Endothelial cell of umbilical vein (primary cell): ENCODE data around the gene NKD1. TPM values are rescaled to one million over a fixed set of nuclear protein-coding genes. Genes with fewer than 3 reads are reported as not detected.

Experiments
- BruUV-seq: library from RNA; stranded (reverse); fragments of 400-500 nt; replicated peaks from 2 replicates; lab custom pipeline; 2021; lab: Mats Ljungman, UMichigan
- CTCF ChIA-PET: fragments of 300-600, 350-600 bp; sonication (Branson Sonifier 250); formaldehyde crosslinking; loops from one replicate; lab custom pipeline; 2021; ENCODE audit warnings: antibody characterized with exemption, inconsistent platforms; lab: Charles Lee
- POLR2A ChIA-PET: fragments of 300-600, 350-600 bp; sonication (Branson Sonifier 250); formaldehyde crosslinking; loops from one replicate; lab custom pipeline; 2021; ENCODE audit warnings: antibody characterized with exemption, inconsistent platforms; lab: Charles Lee
- DNase-seq: peaks from one replicate; pipeline ENCODE4 v3.0.0-alpha.2; 2011; ENCODE audit warnings: low read depth, low spot score
- FAIRE-seq: peaks from 2 replicates; lab custom pipeline; 2011; peaks lifted over from hg19 to GRCh38; lab: Jason Lieb, UNC
- H2AFZ ChIP-seq: 2 replicates; pipeline ENCODE4 v1.6.0; 2012; ENCODE audit warnings: low read depth, low read length, control low read depth, inconsistent platforms
- H3K27ac ChIP-seq: 2 replicates; pipeline ENCODE4 v1.5.1; 2011; ENCODE audit warnings: low read depth, mild to moderate bottlenecking, control low read depth, low read length, moderate library complexity; ENCODE audit not compliant: insufficient read depth
- H3K27me3 ChIP-seq, 2 experiments: 2 replicates each; pipeline versions ENCODE4 v1.6.0 to v1.6.1; 2011; ENCODE audit warnings: low read length in 2 of 2, mixed read lengths in 1 of 2; ENCODE audit not compliant: control insufficient read depth in 2 of 2, insufficient read depth in 2 of 2
- H3K36me3 ChIP-seq, 2 experiments: 2 replicates in 1 of 2; 3 replicates in 1 of 2; pipeline ENCODE4 v1.5.1; 2011; ENCODE audit warnings: low read length in 2 of 2, mild to moderate bottlenecking in 1 of 2, moderate library complexity in 1 of 2; ENCODE audit not compliant: control insufficient read depth in 2 of 2, insufficient read depth in 2 of 2; ENCODE audit errors: extremely low read depth in 1 of 2
- H3K4me1 ChIP-seq: 3 replicates; pipeline ENCODE4 v1.5.1; 2011; ENCODE audit warnings: mild to moderate bottlenecking, low read length; ENCODE audit not compliant: control insufficient read depth, insufficient read depth; ENCODE audit errors: extremely low read depth
- H3K4me2 ChIP-seq: 2 replicates; pipeline ENCODE4 v1.6.1; 2011; ENCODE audit warnings: low read length, control low read depth, mixed read lengths; ENCODE audit not compliant: insufficient read depth
- H3K4me3 ChIP-seq, 3 experiments: fragments of 200-600 bp in 1 of 3; sonication (generic), shearing (Covaris generic) in 1 of 3; replicated peaks in 1 of 3; 2 replicates each; pipeline ENCODE4 v1.5.1; 2011 to 2016; ENCODE audit warnings: control low read depth in 3 of 3, low read length in 3 of 3, mild to moderate bottlenecking in 2 of 3, inconsistent platforms in 1 of 3, low read depth in 1 of 3, moderate library complexity in 1 of 3; ENCODE audit not compliant: insufficient read depth in 1 of 3
- H3K79me2 ChIP-seq: 2 replicates; pipeline ENCODE4 v1.6.0; 2012; ENCODE audit warnings: low read length, inconsistent platforms; ENCODE audit not compliant: control insufficient read depth, insufficient read depth
- H3K9ac ChIP-seq: replicated peaks from 2 replicates; pipeline ENCODE3; 2011; ENCODE audit warnings: low read length, control low read depth; ENCODE audit not compliant: insufficient read depth; ENCODE audit errors: extremely low read depth
- H3K9me1 ChIP-seq: replicated peaks from 3 replicates; pipeline ENCODE4 v1.6.0; 2011; ENCODE audit warnings: mild to moderate bottlenecking, low read length; ENCODE audit not compliant: control insufficient read depth, insufficient read depth; ENCODE audit errors: extremely low read depth
- H3K9me3 ChIP-seq: replicated peaks from 2 replicates; pipeline ENCODE4 v1.5.1; 2012; ENCODE audit warnings: low read length, inconsistent platforms; ENCODE audit not compliant: control insufficient read depth, insufficient read depth
- H4K20me1 ChIP-seq: replicated peaks from 2 replicates; pipeline ENCODE3; 2011; ENCODE audit warnings: mild to moderate bottlenecking, low read length; ENCODE audit not compliant: control insufficient read depth, insufficient read depth; ENCODE audit errors: extremely low read depth
- EZH2 ChIP-seq: IDR thresholded peaks from 2 replicates; pipeline ENCODE4 v1.6.1; 2012; ENCODE audit warnings: borderline replicate concordance, low read depth, mild to moderate bottlenecking, moderate library complexity, low read length, inconsistent platforms; ENCODE audit not compliant: severe bottlenecking
- FOS ChIP-seq: IDR thresholded peaks from 2 replicates; pipeline ENCODE4 v1.6.1; 2011; ENCODE audit warnings: mild to moderate bottlenecking, low read length, moderate library complexity, borderline replicate concordance; ENCODE audit not compliant: insufficient read depth
- GATA2 ChIP-seq: IDR thresholded peaks from 2 replicates; pipeline ENCODE4 v1.7.0; 2011; ENCODE audit warnings: low read depth, mild to moderate bottlenecking, moderate library complexity, mixed read lengths, low read length; ENCODE audit not compliant: insufficient read length, insufficient read depth
- JUN ChIP-seq: IDR thresholded peaks from 2 replicates; pipeline ENCODE4 v1.6.1; 2011; ENCODE audit warnings: borderline replicate concordance, low read depth; ENCODE audit not compliant: insufficient read length, insufficient read depth
- MAX ChIP-seq: IDR thresholded peaks from 2 replicates; pipeline ENCODE4 v1.6.1; 2011; ENCODE audit not compliant: insufficient read depth, insufficient read length
- MYC ChIP-seq: IDR thresholded peaks from one replicate; pipeline ENCODE4 v1.6.1; 2011; ENCODE audit warnings: mild to moderate bottlenecking, low read depth, low read length
- POLR2A ChIP-seq: IDR thresholded peaks from 2 replicates; pipeline ENCODE4 v1.6.1; 2012; ENCODE audit warnings: low read depth, mild to moderate bottlenecking, control low read depth, low read length
- POLR2AphosphoS5 ChIP-seq: IDR thresholded peaks from 2 replicates; pipeline ENCODE4 v1.6.1; 2012; ENCODE audit warnings: low read depth, mild to moderate bottlenecking, control low read depth, low read length, moderate library complexity; ENCODE audit not compliant: insufficient read depth
- dilution Hi-C: fragments of 300-500 bp; cut with MboI; formaldehyde crosslinking; loops from one replicate; pipeline ENCODE4 v1.15.0; 2019; ENCODE audit warnings: low sequenced_read_pairs; ENCODE audit not compliant: extremely low pct_ligation_motif_present
- intact Hi-C: fragments of 100-400 bp; cut with micrococcal nuclease; formaldehyde crosslinking; loops from one replicate; pipeline ENCODE4 v1.10.0; 2022
- polyA plus RNA-seq, 4 experiments: library from polyadenylated mRNA; depleted of rRNA in 3 of 4; stranded (reverse) in 3 of 4; unstranded in 1 of 4; fragments of >200 nt; gene quantifications; 2 replicates each; pipeline versions ENCODE4 v1.2.1 to v1.2.3, GENCODE V29; 2011 to 2012; ENCODE audit warnings: missing spikeins in 1 of 4
- total RNA-seq: library from RNA; stranded (reverse); gene quantifications from 2 replicates; pipeline ENCODE4 v1.2.3, GENCODE V29; 2021
- TF ChIP-seq, protein P1 (sequence below), 2 donors: IDR thresholded peaks; 1 replicate in 1 of 2; 2 replicates in 1 of 2; pipeline ENCODE4 v1.5.1; 2011; ENCODE audit warnings: low read length in 2 of 2, mild to moderate bottlenecking in 2 of 2, moderate library complexity in 2 of 2, control low read depth in 1 of 2, inconsistent platforms in 1 of 2, low read depth in 1 of 2; ENCODE audit not compliant: insufficient read depth in 1 of 2; ENCODE audit errors: extremely low read depth in 1 of 2

NKD1 gene
- total and polyA plus RNA-seq, 2 donors (not counting 3 experiments of a cell fraction or from before 2014, with no cell fraction given), result not detected

- FAIRE-seq (no peak), DNase-seq (no peak)
- Histone ChIP-seq H3K4me1 (no peaks in the 10 kb centered on the region), H3K9me1 (no peaks in the 10 kb centered on the region), H3K27me3 (no peaks in the 10 kb centered on the region), H4K20me1 (no peaks in the 10 kb centered on the region), H3K4me2 (no peak overlapping the region), H3K36me3 (no peaks in the 10 kb centered on the region), H3K9ac (no peak overlapping the region), H3K79me2 (no peaks in the 10 kb centered on the region), H2AFZ (no peak overlapping the region), H3K4me3 (no peak overlapping the region), H3K27ac (no peak overlapping the region), H3K9me3 (no peaks in the 10 kb centered on the region)
- intact Hi-C loops, result no loop called here
- dilution Hi-C loops, result no loop called here
- CTCF ChIA-PET, result interaction anchor here (1.7 kb wide), 1 partner anchor 184 kb away, joined by 4 read pairs; no protein-coding TSS in a partner anchor
- TF ChIP-seq MAX (no peak), POLR2A (no peak), FOS (no peak), POLR2AphosphoS5 (no peak), JUN (no peak), GATA2 (no peak), MYC (no peak), EZH2 (no peak)
- TF ChIP-seq, protein P1, sequence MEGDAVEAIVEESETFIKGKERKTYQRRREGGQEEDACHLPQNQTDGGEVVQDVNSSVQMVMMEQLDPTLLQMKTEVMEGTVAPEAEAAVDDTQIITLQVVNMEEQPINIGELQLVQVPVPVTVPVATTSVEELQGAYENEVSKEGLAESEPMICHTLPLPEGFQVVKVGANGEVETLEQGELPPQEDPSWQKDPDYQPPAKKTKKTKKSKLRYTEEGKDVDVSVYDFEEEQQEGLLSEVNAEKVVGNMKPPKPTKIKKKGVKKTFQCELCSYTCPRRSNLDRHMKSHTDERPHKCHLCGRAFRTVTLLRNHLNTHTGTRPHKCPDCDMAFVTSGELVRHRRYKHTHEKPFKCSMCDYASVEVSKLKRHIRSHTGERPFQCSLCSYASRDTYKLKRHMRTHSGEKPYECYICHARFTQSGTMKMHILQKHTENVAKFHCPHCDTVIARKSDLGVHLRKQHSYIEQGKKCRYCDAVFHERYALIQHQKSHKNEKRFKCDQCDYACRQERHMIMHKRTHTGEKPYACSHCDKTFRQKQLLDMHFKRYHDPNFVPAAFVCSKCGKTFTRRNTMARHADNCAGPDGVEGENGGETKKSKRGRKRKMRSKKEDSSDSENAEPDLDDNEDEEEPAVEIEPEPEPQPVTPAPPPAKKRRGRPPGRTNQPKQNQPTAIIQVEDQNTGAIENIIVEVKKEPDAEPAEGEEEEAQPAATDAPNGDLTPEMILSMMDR (IDR thresholded peaks at IDR 0.05; ENCODE audit: extremely low read depth in 1 of 2, insufficient read depth in 1 of 2, low read depth in 1 of 2, low read length in 2 of 2), result no peak
- POLR2A ChIA-PET, result no interaction called here
- no TSS peak for BruUV-seq
Observed at GRCh38 chr16:50622029-50622428, 73.8 kb downstream of the NKD1 start.
